Subcutaneous adipose tissue (tissue), 4 donors: ENCODE data around the gene FRMPD2. TPM values are rescaled to one million over a fixed set of nuclear protein-coding genes. Genes with fewer than 3 reads are reported as not detected.

Source experiments
- total RNA-seq, 4 donors: library from RNA; depleted of rRNA; stranded (reverse); fragments of >200 nt; gene quantifications; one replicate each; pipeline ENCODE4 v1.1.0, GENCODE V29; 2016
- TF ChIP-seq, protein P1 (sequence below): fragments of 450-650 bp; IDR thresholded peaks from one replicate; pipeline ENCODE4 v1.5.1; 2016; ENCODE audit warnings: low read depth, mild to moderate bottlenecking, control low read depth, antibody characterized with exemption, moderate library complexity

FRMPD2 gene
- total RNA-seq, 4 donors from 2014 or later, result not detected

DNA sequence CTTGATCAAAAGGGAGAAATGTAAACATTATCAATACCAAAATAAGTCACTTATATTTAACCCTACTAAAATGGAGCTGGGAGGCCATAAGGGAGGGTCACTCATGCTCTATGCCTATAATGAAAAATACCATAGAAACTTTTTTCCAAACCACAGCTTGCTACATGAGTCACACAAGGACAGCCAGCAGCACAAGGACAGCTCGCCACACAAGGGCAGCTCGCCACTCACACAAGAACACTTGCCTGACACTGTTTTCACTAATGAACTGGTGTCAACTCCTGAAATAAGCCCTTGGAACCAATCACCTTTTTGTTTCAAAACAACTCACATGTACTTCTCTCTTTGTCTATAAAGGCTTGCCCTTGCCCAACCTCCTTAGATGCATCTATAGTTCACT lies 43.3 kb downstream of the FRMPD2 start:
- TF ChIP-seq, protein P1, sequence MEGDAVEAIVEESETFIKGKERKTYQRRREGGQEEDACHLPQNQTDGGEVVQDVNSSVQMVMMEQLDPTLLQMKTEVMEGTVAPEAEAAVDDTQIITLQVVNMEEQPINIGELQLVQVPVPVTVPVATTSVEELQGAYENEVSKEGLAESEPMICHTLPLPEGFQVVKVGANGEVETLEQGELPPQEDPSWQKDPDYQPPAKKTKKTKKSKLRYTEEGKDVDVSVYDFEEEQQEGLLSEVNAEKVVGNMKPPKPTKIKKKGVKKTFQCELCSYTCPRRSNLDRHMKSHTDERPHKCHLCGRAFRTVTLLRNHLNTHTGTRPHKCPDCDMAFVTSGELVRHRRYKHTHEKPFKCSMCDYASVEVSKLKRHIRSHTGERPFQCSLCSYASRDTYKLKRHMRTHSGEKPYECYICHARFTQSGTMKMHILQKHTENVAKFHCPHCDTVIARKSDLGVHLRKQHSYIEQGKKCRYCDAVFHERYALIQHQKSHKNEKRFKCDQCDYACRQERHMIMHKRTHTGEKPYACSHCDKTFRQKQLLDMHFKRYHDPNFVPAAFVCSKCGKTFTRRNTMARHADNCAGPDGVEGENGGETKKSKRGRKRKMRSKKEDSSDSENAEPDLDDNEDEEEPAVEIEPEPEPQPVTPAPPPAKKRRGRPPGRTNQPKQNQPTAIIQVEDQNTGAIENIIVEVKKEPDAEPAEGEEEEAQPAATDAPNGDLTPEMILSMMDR, result no peak

DNA sequence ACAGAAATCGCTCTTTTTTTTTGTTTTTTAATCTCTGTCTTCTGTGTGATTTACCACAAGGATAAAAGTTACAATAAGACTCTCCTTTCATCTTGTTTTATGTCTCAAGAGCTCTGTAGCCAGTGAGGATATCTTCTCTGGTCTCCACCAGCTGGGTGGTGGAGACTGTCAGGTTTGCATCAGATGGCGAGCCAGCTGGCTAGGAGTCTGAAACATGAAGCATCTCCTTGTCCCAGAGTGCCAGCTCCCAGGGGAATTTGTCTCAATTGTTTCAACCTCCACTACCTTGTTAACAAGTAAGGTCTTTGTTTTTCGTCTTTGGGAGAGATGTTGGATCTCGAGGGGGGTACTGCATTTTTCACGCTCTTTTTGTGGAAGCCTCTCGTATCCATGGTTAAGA lies 47.3 kb downstream of the FRMPD2 start:
- TF ChIP-seq, protein P1, result no peak

DNA sequence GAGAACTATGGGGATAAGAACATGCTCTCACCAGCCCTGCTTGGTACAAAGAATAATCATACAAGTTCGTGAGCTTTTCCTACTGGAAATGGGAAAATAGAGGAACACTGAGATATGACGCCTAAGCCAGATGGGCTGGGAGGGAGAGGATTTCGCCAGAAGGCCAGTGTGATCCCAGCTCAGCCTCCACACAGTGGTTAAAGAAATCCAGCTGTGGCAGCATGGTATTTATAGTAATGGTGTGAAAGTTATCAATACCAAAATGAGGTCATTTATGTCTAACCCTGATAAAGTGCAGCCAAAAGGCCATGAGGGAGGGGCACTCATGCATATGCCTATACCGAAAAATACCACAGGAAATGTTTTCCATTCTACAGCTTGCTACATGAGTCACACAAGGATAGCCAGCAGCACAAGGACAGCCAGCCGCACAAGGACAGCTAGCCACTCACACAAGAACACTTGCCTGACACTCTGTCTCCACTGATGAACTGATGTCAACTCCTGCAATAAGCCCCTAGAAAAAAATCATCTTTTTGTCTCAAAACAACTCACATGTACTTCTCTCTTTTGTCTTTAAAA lies 49.4 kb downstream of the FRMPD2 start:
- TF ChIP-seq, protein P1, result no peak

DNA sequence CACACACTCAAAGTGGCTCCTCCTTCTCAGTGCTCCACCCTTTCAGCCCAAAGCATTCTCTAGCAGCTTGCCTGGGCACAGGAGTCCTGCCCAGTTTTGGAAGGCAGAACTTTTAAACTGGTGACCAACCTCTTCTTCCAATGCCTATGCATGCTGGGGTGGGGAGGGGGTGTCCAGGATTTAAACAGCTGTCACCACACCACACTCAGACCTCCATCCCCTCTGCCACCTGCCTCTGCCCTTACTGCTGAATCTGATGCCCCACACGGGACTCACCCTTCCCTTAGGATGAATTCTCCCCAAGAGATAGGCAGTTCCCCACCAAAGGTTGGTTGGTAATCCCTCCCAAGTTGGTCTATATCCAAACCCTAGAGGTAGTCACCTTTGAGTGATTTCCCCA lies 50.2 kb downstream of the FRMPD2 start:
- TF ChIP-seq, protein P1, result no peak

DNA sequence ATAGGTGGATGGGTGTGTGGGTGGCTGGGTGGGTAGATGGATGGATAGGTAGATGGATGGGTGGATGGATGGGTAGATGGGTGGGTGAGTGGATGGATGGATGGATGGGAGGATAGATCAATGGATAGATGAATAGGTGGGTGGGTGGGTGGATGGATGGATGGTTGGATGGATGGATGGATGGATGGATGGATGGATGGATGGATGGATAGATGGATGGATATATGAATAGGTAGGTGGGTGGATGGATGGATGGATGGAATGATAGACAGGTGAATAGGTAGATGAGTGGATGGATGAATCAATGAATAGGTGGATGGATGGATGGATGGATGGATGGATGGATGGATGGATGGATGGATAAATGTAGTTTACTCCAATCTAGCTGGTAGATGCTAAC lies 52.7 kb downstream of the FRMPD2 start:
- TF ChIP-seq, protein P1, result no peak

DNA sequence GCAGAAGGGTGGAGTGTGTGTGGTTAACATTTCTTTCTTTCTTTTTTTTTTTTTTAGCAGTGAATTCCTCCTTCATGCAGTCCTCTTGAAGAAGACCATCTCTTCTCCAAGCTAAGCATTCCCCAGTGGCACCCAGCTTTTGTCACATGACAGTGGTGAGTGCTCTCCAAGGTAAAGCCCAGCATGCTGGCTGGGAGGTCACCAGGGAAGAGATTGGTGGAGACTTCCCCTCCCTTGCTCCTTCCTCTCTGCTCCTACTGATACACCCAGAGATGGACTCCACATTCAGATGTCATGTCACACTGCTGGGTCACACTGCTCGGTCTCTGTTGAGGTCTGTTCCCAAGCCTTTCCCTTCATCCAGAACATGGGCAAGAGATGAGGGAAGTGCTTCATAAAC lies 55.3 kb downstream of the FRMPD2 start:
- TF ChIP-seq, protein P1, result no peak

DNA sequence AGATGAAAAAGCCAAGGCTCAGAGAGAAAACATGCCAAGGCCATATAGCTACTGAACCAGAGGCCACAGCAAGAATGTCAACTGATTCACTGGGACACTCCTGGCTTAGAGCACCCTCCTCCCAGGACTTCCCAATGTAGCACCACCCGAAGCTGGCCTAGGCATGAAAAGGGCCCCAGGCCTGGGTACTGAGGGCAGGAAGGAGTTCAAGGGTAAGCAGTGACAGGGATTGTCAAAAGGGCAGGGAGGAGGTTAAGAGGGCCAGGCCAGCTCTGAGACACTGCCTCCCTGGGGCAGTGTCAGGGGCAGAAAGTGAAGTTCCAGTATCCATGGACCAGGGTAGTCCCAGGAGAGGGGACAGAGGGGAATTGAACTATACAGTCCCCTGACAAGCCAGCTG lies 57.8 kb downstream of the FRMPD2 start:
- TF ChIP-seq, protein P1, result no peak

DNA sequence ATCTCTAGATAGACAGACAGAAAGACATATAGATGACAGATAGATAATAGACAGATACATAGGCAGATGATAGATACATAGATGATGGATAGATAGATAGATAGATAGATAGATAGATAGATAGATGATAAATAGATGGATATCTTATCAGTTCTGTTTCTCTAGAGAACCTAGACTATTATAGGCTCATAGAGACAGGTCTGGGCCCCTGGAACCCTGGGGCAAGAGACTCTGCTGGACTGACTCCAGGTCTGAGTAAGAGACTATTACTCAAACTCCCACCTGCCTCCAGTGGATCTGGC lies 58.3 kb downstream of the FRMPD2 start:
- TF ChIP-seq, protein P1, result no peak
